GM18858 (cell line): Measurements from ENCODE around the gene GTF2E1.

Experiments
- ATAC-seq: cut with Tn5 transposase; IDR thresholded peaks from one replicate; pipeline ENCODE4 v1.9.1; 2021; ENCODE audit not compliant: unreplicated experiment

The GTF2E1 gene

DNA sequence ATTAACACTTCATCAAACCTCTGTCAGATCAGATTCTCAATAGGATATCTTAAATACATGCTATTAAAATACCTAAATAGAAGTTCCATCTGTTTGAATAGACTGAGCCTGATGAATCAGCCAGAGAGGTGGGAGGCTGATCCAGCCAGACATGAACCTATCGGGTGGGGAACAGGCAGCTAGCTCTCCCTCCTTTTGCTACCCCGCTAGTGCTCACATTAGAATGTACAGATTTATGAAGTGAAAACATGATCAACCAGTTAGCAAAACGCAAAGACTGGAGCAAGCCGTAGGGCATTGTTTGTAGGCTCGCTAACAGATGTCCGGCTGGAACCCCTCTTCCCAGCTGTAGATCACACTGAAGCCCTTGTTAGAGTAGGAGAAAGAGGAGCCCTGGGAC is 54.4 kb downstream of the GTF2E1 start:
- ATAC-seq, result no peak

- ATAC-seq, result no peak
Measured at GRCh38 chr3:120797857-120798256, 55.3 kb downstream of the GTF2E1 start.

GRCh38 chr3:120798346-120798745 is 55.8 kb downstream of the GTF2E1 start:
- ATAC-seq, result no peak

- ATAC-seq, result no peak
Measured at GRCh38 chr3:120800625-120801024, 58.1 kb downstream of the GTF2E1 start.

DNA sequence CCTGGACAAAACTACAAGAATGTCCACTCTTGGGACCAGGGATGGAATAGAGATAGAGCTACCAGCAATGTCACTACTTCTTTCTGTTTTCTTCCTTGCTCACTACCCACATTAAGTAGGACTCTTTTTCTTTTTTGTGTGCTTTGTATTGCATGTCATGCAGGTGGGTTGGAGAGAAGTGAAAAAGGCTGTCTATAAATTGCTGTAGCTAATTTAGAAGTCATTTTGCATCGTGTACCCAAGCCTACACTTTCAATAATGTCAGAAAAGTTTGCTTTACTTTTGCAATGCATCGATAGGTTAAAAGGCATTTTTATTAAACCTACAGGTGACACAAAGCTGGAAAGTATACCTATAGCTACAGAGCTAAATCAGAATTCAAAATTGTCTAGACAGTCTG is 58.9 kb downstream of the GTF2E1 start:
- peak; percentile 70 for ATAC-seq

GRCh38 chr3:120802916-120803315 is 60.4 kb downstream of the GTF2E1 start:
- no peak for ATAC-seq

DNA sequence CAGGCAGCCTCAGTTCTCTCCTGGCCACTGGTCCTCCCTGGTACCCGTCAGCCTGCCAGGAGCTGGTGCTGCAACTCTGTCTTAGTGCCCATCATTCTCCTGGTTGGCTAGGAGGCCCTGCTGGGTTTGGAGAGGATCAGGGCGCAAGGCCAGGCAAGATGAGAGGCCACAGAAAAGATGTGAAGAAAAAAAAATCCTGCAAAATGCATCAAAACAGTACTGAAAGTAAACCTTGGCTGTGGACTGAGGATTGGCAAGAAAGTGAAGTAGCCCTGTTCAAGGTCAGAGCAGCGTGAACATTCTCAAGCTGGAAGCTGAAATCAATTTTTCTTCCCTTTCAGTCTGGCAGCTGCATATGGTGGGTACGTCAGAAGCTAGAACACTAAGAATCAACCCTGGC is 74.2 kb downstream of the GTF2E1 start:
- no peak for ATAC-seq

GRCh38 chr3:120820748-120821147 is 78.2 kb downstream of the GTF2E1 start:
- no peak for ATAC-seq

GRCh38 chr3:120821426-120821825 is 78.9 kb downstream of the GTF2E1 start:
- ATAC-seq, result no peak

DNA sequence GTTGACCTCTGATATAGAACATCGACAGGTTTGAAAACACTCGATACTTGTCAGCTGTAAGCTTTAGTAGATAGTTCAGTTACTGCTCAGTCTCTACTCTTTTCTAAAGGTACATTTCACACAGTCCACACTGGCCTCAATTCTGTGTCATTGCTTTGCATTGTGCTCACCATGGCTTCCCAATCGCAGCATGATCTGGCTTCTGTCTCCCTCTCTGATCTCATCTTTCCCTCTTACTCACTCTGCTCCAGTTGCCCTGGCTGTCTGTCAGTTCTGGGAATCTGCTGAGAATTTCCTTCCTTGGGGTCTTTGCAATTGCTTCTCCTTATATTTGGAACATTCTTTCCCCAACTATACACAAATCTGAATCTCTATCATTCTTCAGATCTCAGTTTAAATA is 80.6 kb downstream of the GTF2E1 start:
- ATAC-seq, result no peak

- no peak for ATAC-seq
Measured at GRCh38 chr3:120824613-120825012, 82.1 kb downstream of the GTF2E1 start.

GRCh38 chr3:120828796-120829195 is 86.3 kb downstream of the GTF2E1 start:
- no peak for ATAC-seq

DNA sequence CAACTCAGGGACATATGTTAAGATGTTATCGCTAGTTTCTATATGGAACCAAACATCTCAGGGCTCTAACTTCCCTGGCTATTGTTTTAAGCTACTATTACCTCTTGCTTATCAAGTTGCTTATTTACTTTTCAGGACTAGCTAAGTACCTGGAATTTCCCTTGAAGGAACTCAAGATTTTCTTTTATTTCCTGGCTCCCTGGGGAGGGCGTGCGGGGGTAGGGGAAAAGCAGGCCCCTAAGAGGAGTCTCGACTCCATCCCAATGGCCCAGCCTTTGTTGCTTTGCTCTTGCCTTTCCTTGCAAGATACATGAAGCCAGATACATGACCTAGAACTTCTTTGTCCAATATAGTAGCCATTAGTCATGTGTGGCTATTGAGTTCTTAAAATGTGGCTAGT is 88.5 kb downstream of the GTF2E1 start:
- ATAC-seq, result no peak
